ENCODE measurements around the gene KMT2E.

KMT2E gene

GRCh38 chr7:104981672-104982037 lies 32.4 kb upstream of the KMT2E start:
- CTCF ChIA-PET: interaction anchor here (1.0 to 9.0 kb wide), 39 partner anchors 10 to 610 kb away, joined by 3 to 173 read pairs (median 6); partner anchors contain the start of genes KMT2E and RINT1
- TF ChIP-seq CTCF (IDR thresholded peaks at IDR 0.05; ENCODE audit: control extremely low read depth, extremely low read depth, low read depth, missing control alignments): no peak
- DNase-seq (ENCODE audit: extremely low spot score): no peak
- POLR2A ChIA-PET: interaction anchor here (0.5 to 3.9 kb wide), 6 partner anchors 25 to 54 kb away, joined by 3 to 40 read pairs (median 8); partner anchors contain the start of gene KMT2E

- POLR2A ChIA-PET: interaction anchor here (0.5 to 3.9 kb wide), 10 partner anchors 10 to 53 kb away, joined by 3 to 40 read pairs (median 8); partner anchors contain the start of gene KMT2E
- CTCF ChIA-PET: interaction anchor here (0.6 to 9.0 kb wide), 29 partner anchors 9 to 607 kb away, joined by 3 to 173 read pairs (median 8); partner anchors contain the start of genes KMT2E and RINT1
- no peak for TF ChIP-seq CTCF (IDR thresholded peaks at IDR 0.05; ENCODE audit: control extremely low read depth, extremely low read depth, low read depth, missing control alignments)
- peak; percentile 29 for DNase-seq (ENCODE audit: extremely low spot score)
Observed at GRCh38 chr7:104982308-104983075, 31.5 kb upstream of the KMT2E start.

- ChIA-PET CTCF (interaction anchor here (0.6 to 9.0 kb wide), 20 partner anchors 9 to 605 kb away, joined by 3 to 173 read pairs (median 4); partner anchors contain the start of gene KMT2E), POLR2A (interaction anchor here (0.6 to 3.9 kb wide), 7 partner anchors 10 to 295 kb away, joined by 3 to 40 read pairs (median 6); no protein-coding TSS in a partner anchor)
- DNase-seq (ENCODE audit: extremely low spot score): no peak
- TF ChIP-seq CTCF (IDR thresholded peaks at IDR 0.05; ENCODE audit: control extremely low read depth, extremely low read depth, low read depth, missing control alignments): no peak
Observed at GRCh38 chr7:104983076-104983577, 30.9 kb upstream of the KMT2E start.

- TF ChIP-seq CTCF (IDR thresholded peaks at IDR 0.05; ENCODE audit: control extremely low read depth, extremely low read depth, low read depth, missing control alignments): peak; percentile 56
- peak; percentile 85 for DNase-seq (ENCODE audit: extremely low spot score)
- CTCF ChIA-PET: interaction anchor here (0.8 to 9.0 kb wide), 20 partner anchors 8 to 605 kb away, joined by 3 to 173 read pairs (median 4); partner anchors contain the start of gene KMT2E
- POLR2A ChIA-PET: interaction anchor here (0.6 to 3.9 kb wide), 8 partner anchors 9 to 295 kb away, joined by 3 to 40 read pairs (median 6); no protein-coding TSS in a partner anchor
Observed at GRCh38 chr7:104983578-104984539, 30.1 kb upstream of the KMT2E start.

DNA sequence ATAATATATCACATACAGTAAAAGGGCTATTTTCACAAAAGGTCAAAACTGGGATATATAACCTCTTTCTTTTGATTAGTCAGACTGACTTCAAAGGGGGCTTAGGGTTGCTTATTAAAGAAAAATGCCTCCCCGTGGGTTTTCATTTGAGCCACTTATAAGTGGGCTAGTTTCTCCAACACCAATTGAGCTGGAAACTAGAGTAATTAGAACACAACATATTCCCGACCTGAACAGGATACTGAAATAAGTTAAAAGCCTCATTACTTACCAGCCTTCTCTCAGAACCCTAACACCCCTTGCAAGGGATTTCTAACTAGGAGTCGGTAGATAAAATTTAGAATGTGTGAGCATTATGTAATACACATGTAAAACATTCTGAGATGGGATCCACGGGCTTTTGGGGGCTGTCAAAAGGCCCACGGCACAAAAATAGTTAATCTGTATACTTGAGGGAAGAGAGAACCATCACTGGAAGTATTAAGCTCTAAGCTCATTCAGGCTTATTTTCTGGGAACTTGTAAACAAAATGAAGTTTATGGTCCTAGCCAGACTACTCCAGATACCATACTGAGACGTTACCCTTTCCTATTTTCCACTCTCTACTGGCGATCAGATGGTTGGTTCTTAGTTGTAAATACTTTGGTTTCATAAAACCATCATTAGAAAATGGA lies 29.3 kb upstream of the KMT2E start:
- TF ChIP-seq CTCF (IDR thresholded peaks at IDR 0.05; ENCODE audit: control extremely low read depth, extremely low read depth, low read depth, missing control alignments): no peak
- CTCF ChIA-PET: interaction anchor here (1.0 to 9.0 kb wide), 11 partner anchors 7 to 604 kb away, joined by 3 to 173 read pairs (median 4); partner anchors contain the start of gene KMT2E

More for the DNA sequence above, 29.3 kb upstream of the KMT2E start:
- POLR2A ChIA-PET: interaction anchor here (0.5 to 2.3 kb wide), 5 partner anchors 8 to 44 kb away, joined by 3 to 12 read pairs (median 3); no protein-coding TSS in a partner anchor
- DNase-seq (ENCODE audit: extremely low spot score): no peak

Data from GM10248 (cell line).